NB4 (cell line): ENCODE data around the gene MMP2.

Experiments
- DNase-seq: peaks from one replicate; pipeline ENCODE4 v3.0.0; 2010; ENCODE audit warnings: low read depth
- H3K4me3 ChIP-seq: one replicate; pipeline ENCODE4 v1.5.1; 2011; ENCODE audit warnings: mild to moderate bottlenecking, low read depth, low read length, moderate library complexity
- CTCF ChIP-seq: IDR thresholded peaks from one replicate; pipeline ENCODE4 v1.5.1; 2012; ENCODE audit warnings: low read depth, low read length
- MAX ChIP-seq: IDR thresholded peaks from 2 replicates; pipeline ENCODE4 v1.6.1; 2011; ENCODE audit warnings: low read depth, low read length
- MYC ChIP-seq: IDR thresholded peaks from 2 replicates; pipeline ENCODE4 v1.6.1; 2011; ENCODE audit warnings: low read depth, low read length
- POLR2A ChIP-seq: IDR thresholded peaks from 2 replicates; pipeline ENCODE4 v1.6.1; 2011; ENCODE audit warnings: mild to moderate bottlenecking; ENCODE audit not compliant: insufficient read length; ENCODE audit errors: extremely low read depth

The MMP2 gene

GRCh38 chr16:55505333-55506015 is 26.5 kb downstream of the MMP2 start:
- no peak for DNase-seq
- TF ChIP-seq MYC (no peak), POLR2A (no peak), CTCF (no peak), MAX (no peak)

GRCh38 chr16:55506083-55506482 is 27.1 kb downstream of the MMP2 start:
- no peak for TF ChIP-seq MAX
- TF ChIP-seq CTCF, result no peak
- TF ChIP-seq POLR2A, result no peak
- TF ChIP-seq MYC, result no peak
- DNase-seq, result no peak

More at GRCh38 chr16:55505333-55506015, 26.5 kb downstream of the MMP2 start:
- H3K4me3 ChIP-seq, result no peak overlapping the region

GRCh38 chr16:55506708-55507107 is 27.7 kb downstream of the MMP2 start:
- H3K4me3 ChIP-seq, result no peak overlapping the region
- TF ChIP-seq CTCF (no peak), MYC (no peak), POLR2A (no peak), MAX (no peak)
- no peak for DNase-seq

More at GRCh38 chr16:55506083-55506482, 27.1 kb downstream of the MMP2 start:
- H3K4me3 ChIP-seq, result no peak overlapping the region

- peak overlapping the region; percentile 66 for H3K4me3 ChIP-seq
- DNase-seq, result peak; percentile 47
- no peak for TF ChIP-seq CTCF
- no peak for TF ChIP-seq POLR2A
- TF ChIP-seq MAX, result no peak
- no peak for TF ChIP-seq MYC
Observed at GRCh38 chr16:55508271-55508921, 29.4 kb downstream of the MMP2 start.

GRCh38 chr16:55508941-55509931 is 30.2 kb downstream of the MMP2 start, which contains the start of gene LPCAT2:
Gene LPCAT2 (plus strand): TSS chr16:55509072. CDS start chr16:55509182, 110 bp downstream.
- peak within 1 kb of the TSS; percentile 66 for H3K4me3 ChIP-seq
- DNase-seq, result peak; percentile 91
- TF ChIP-seq CTCF, result no peak
- no peak for TF ChIP-seq MYC
- peak; percentile 90 for TF ChIP-seq POLR2A
- TF ChIP-seq MAX, result no peak
